Stimulated activated CD8-positive, alpha-beta memory T cell treated with anti-CD3 and anti-CD28 coated beads, Interleukin-15, amount 100 ng/mL, for 24 hours (primary cell): ENCODE data around the gene C3orf18.
"Not testable (repeated sequence)": the region's sequence is repeated elsewhere in the genome, so short reads cannot be mapped to it uniquely, and the experiment has no call there.

ENCODE experiments used
- DNase-seq: peaks from one replicate; pipeline ENCODE4 v3.0.0-alpha.2; 2020; ENCODE audit warnings: low read depth

C3orf18 gene

DNA sequence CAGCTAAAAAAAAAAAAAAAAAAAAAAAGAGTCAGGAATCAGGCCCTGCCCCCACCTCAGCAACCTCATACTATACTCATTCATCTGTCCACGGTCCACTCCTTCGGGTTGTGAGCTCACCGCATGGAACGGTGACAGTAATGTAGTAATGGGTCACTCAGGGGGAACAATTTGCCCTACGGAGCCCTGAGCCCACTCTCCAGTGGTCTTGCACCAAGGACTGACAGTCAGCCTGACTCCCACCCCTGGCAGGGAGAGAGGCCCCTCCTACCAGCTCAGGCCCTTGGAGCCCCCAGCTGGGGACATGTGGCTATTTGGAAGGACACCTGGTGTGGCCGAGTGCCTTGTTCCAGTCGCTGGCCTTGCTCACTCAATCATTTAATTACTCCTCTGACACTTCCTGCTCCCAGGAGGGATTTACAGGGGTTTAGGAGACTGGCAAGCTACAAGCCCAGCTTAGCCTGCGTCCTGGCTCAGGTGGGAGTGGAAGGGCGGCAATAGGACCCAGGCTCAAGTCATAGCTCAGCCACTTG, 44.2 kb downstream of the C3orf18 start:
- DNase-seq = no peak

DNA sequence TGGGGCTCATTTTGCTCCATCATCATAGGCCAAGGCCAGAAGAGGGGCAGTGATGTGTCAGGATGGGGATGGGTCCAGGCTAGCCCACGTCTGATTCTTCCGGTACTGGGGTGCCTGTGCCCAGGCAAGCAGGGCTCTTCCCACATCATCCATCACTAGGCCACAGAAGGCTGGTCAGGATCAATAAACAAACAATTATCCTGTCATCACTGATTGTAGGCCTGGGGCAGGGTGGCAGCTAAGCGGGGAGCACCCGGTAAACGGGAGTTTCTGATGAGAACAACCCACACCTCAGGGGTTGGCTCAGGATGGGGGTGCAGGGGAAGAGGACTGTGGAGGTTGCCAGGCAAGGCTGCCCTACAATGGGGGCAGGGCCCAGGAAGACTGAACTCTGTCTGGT, 46.0 kb downstream of the C3orf18 start:
- no peak for DNase-seq

DNA sequence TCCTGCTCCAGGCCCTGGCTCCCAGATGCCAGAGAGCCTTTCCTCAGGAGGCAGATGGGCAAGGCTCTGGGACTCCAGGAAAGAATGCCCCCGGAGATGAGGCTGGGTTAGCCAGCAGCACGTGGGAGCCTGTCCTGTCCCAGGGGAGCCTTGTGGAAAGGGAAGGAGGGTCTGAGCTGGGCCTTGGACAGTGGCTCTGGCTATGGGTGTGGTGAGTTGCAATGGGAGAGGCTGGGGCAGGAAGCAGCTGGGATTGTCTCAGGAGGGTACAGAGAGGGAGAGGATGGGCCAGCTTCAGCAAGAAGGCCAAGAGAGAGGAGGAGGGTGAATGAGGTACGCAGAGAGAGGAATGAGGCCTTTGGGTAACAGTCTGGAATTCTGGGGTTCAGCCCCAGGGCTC, 46.7 kb downstream of the C3orf18 start:
- no peak for DNase-seq

DNA sequence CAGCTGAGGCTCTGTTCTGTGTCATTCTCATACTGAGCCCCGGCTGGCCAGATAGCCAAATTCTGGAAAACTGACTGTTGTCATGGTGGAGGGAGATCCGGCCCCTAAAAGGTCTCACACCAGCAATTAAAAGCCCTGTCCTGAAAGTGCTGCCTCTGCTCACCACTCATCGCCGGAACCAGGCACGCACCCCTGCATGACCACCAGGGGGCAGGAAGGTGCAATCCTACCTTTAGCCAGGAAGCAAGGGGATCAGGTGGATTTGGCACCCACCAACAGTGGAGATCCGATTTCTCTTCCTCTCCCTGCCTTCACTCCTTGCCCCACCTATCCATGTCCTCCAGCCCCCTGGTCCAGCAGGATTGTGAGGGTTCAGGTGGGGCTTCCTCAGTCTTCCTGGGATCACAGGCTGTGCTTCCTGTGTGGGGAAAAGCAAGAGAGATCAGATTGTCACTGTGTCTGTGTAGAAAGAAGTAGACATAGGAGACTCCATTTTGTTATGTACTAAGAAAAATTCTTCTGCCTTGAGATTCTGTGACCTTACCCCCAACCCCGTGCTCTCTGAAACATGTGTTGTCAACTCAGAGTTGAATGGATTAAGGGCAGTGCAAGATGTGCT, 48.0 kb downstream of the C3orf18 start:
- peak; percentile 54 for DNase-seq

DNA sequence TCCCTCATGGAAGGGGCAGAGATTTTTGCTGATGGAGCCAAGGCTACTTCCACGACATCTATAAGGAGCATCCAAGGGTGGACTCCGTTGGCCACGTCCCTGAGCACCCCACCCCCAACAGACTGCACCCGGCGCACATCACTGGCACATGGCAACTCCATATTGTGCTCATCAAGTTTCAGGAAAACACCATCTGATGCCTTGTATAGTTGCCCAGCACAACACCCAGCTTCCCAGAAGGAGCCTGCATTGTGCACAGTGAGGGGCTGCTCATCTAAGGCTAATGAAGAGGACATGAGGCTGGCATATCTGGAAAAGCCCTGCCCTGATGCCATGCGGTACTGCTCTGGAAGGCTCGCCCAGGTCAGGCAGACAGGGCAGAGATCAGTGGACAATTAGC, 49.1 kb downstream of the C3orf18 start:
- no peak for DNase-seq

DNA sequence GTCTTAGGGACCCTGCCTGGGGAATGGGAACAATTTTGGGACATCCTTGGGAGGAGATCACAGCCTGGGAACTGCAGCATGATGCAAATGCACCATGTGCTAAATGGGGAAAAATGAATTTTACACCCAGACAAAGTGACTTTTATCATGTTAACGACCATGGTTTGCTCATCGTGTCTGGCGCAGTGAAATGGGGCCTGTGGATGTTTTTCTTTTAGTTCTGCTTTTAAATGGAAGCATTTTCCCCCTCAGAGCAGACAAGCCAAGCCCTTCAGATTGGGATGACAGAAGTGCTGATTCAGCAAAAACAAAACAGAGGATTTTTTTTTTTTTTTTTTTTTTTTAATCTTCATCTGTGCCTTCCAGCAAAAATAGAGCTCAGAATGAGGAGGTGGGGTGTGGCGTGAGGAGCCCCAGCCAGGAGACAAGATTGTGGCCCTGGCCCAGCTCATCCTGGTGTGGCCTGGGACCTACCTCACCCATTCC, 49.8 kb downstream of the C3orf18 start:
- DNase-seq = no peak

DNA sequence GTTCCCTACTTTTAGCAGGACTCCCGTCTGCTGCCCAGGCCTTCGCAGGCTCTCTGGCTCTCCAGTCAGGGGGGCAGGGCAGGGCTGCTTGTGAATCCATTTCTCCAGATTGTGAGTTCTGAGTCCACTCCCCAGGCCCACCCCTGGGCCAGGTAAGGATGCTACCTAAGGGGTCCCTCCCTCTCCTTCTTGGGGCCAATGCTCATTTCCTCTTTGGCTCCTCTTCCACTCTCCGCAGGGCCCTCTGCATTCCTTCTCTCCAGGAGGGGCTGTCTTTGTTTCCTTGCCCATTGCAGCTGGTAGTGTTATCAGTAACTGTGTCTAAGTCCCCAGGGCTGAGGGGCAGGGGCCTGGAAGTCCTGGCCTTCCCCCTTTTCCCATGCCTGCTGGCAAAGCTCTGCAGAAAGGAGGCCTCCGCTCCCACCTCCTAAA, 51.1 kb downstream of the C3orf18 start:
- DNase-seq = no peak

DNA sequence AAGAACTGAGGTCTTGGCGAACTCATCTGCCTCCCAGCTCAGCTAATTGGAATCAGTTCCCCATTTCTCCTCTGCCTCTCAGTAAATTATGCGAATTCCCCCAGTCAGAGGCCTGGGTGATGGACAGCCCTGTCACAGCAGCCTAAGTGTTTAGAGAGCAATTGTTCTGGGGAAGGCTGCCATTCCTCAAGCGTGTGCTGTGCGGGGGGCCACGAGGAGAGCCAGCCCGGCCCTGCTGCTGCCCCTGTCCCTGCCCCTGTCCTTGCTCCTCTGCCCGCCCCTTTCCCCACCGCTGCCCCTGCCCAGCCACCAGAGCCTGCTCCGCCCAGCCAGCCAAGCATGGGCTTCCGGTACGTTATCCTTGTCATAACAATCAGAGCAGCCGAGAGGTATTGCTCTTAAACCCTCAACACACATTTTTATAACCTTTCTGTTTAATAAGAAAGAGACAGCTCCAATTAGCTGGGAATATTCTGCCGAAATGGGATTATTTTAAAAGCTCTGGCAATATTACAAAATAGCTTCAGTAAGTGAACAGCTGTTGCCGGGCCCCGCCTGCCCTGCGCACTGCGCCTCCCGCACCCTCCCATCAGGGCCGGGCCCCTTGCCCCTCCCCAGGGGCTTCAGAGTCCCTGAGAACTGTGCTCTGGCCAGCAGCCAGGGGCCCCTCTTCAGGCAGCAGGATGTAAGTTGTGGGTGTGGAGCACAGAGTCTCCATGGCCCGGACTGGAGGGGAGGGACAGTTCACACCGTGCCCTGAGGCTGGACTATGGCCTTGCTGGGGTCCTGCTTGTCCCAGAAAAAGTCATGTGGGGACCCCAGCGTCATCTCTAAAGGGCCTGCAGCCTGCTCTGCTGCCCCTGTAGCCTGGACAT, 51.7 kb downstream of the C3orf18 start:
- no peak for DNase-seq

DNA sequence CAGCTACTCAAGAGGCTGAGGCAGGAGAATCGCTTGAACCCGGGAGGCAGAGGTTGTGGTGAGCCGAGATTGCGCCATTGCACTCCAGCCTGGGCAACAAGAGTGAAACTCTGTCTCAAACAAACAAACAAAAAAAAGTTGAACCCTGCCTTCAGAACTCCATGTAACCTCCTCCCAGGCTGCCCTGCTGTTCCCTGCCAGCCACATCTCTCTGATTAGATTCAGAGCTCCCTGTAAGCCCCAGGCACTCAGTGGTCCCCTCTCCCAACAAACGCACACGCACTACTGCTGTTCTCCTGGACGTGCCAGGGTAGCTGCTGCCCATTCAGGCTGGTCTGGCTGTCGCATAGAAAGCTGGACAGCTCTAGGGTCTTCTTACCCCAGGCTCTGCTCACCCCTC, 54.6 kb downstream of the C3orf18 start:
- not testable (repeated sequence) for DNase-seq

DNA sequence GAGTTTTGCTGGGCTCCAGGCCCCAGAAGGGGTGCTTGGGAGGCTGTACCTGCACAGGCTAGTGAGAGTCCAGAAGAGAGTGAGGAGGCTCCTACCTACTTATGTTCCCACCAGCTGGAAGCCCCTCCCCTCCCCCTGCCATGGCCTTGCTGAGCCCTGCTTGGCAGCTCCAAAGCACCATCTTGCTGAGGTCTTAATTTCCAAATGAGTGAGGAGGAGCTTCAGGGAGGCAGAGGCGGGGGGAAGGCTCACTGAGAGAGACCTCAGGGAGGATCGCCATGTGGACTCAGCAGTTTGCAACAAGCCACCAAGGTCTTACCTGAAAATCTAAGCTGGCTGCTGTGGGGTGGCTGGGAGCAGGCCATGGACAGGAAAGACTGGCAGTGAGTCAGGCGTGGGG, 55.4 kb downstream of the C3orf18 start:
- DNase-seq = no peak

DNA sequence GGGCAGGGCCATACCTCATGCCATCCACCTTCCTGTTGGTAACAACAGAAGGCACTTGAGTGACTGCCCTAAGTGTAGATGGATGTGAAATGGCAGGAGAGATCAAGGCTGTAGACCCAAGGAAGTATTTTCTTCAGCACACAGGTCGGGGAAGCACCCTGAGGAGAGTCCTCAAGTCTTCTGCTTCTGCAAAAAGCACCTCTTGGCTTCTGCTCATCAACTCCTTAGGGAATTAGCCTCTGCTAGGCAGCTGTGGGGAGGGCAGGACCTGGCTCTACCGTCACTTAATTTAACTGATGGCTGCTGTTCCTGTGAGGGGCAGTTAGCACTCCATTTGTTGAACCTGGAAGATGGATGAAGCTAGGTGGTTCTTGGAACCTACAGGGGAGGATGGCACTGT, 57.2 kb downstream of the C3orf18 start:
- no peak for DNase-seq

DNA sequence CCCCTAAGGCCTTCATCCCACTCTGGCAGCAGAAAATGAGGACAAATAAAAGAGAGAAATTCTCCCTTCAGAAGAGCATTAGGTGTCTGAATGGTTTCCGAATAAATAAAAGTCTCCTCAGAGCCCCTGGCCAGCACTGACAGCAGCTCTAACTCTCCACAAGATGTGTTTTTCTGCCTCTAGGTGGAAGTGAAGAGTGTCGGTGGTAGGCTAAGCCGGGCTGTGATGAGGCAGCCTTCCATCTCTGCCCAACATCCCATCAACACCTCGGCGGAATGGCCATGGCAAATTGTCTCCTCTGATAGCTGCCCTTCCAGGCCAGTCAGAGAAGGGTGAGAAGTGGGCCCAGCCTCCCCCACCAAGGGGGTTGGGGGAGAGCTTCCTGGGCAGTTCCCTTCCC, 57.8 kb downstream of the C3orf18 start:
- no peak for DNase-seq

DNA sequence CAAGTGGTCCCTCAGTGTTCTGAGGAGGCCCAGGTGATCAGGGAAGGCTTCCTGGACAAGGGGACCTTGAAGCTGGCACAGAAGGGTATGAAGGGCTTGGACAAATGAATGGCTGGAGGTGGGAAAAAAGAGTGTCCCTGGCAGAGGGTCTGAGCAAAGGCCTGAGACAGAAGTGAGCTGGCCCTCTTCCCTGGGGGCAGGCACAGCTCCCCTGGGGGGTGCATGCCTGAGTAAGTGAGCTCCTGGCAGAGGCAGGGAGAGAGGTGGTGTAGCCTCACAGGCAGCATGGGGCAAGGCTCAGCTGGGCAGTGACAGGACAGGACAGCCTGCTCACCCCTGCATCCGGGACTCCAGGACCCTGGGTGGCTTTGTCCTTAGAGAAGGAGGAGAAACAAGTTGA, 58.7 kb downstream of the C3orf18 start:
- no peak for DNase-seq
